ENCODE results near the gene MYO3A. TPM values are rescaled to one million over a fixed set of nuclear protein-coding genes. Genes with fewer than 3 reads are reported as not detected.

Gene MYO3A
- total and polyA plus RNA-seq, 8 donors = 0.21 to 3.9 (median 3.2) TPM

DNA sequence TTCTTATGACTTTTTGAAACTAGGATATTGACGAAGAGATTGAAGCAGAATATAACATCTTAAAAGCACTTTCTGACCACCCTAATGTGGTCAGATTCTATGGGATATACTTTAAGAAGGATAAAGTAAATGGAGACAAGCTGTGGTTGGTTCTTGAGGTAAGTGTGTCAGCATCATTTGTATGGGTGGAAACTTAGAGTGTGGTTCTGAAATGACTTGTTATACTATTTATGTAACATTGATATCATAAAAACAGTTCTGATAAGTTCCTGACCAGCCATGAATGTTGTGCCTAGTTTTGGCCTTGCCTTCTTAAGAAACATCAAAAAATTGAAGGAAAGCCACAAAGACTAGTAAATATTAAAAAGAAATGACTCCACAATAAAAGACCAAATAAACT, 20.8 kb downstream of the MYO3A start:
- Histone ChIP-seq H3K9me3 (peaks cover 0 to 5% of the 10 kb centered on the region in 2 donors), H3K27ac (no peak overlapping the region), H3K4me1 (no peaks in the 10 kb centered on the region), H3K27me3 (no peaks in the 10 kb centered on the region), H3K36me3 (no peaks in the 10 kb centered on the region), H3K4me3 (no peak overlapping the region)
- no peak for ATAC-seq
- no peak for DNase-seq
- TF ChIP-seq, protein P1, sequence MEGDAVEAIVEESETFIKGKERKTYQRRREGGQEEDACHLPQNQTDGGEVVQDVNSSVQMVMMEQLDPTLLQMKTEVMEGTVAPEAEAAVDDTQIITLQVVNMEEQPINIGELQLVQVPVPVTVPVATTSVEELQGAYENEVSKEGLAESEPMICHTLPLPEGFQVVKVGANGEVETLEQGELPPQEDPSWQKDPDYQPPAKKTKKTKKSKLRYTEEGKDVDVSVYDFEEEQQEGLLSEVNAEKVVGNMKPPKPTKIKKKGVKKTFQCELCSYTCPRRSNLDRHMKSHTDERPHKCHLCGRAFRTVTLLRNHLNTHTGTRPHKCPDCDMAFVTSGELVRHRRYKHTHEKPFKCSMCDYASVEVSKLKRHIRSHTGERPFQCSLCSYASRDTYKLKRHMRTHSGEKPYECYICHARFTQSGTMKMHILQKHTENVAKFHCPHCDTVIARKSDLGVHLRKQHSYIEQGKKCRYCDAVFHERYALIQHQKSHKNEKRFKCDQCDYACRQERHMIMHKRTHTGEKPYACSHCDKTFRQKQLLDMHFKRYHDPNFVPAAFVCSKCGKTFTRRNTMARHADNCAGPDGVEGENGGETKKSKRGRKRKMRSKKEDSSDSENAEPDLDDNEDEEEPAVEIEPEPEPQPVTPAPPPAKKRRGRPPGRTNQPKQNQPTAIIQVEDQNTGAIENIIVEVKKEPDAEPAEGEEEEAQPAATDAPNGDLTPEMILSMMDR (IDR thresholded peaks at IDR 0.05) = no peak
- intact Hi-C loops (cut with DNase I) = no loop called here

DNA sequence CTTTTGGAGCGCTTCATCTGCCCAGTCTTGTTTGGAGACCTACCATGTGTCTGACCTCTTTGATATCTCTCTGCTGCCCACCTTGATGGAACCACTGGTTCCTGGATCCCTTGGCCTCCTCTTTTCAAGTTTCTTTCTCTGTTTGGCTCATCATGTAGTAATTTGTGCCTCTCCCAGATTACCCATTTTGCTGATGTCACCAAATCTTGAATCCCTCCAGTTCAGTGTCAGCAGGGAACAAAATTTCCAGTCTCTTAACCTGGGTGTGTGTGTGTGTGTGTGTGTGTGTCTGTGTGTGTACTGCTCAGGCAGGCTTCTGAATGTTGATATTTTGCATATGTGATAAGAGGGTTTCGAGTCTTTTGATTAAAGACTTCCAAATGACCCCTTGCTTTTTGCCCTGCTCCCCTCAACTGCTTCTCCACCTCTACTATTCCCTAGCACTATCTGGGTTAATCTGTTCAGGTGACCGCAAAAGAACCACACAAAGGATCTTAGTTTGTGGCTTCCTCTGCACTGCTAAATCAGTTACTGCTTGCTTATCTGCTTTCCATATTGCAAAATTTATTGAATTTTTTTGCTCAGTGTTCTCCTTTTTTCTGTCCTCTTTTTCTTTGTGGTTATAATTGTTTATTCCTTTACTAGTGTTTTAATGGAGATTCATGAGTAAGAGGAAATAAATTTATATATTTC, 25.7 kb downstream of the MYO3A start:
- TF ChIP-seq, protein P1 (IDR thresholded peaks at IDR 0.05) = no peak
- H3K36me3 ChIP-seq = no peaks in the 10 kb centered on the region
- no peak overlapping the region for H3K4me3 ChIP-seq
- H3K27me3 ChIP-seq = no peaks in the 10 kb centered on the region
- H3K27ac ChIP-seq = no peak overlapping the region
- intact Hi-C loops (cut with DNase I) = loop anchor here in 1 of 2 donors (10.0 kb wide), 1 partner anchor 545 kb away; no protein-coding TSS in a partner anchor
- ATAC-seq (no peak), DNase-seq (no peak)
- H3K9me3 ChIP-seq = peaks cover 0 to 5% of the 10 kb centered on the region in 2 donors
- no peaks in the 10 kb centered on the region for H3K4me1 ChIP-seq

- Histone ChIP-seq H3K4me3 (no peak overlapping the region), H3K9me3 (no peaks in the 10 kb centered on the region), H3K27me3 (no peaks in the 10 kb centered on the region), H3K4me1 (no peaks in the 10 kb centered on the region), H3K36me3 (no peaks in the 10 kb centered on the region), H3K27ac (no peak overlapping the region)
- DNase-seq = no peak
- TF ChIP-seq, protein P1 (IDR thresholded peaks at IDR 0.05) = no peak
- no peak for ATAC-seq
- intact Hi-C loops (cut with DNase I) = loop anchor here in 1 of 2 donors (10.0 kb wide), 1 partner anchor 539 kb away; no protein-coding TSS in a partner anchor
Observed at GRCh38 chr10:25965584-25965983, 31.6 kb downstream of the MYO3A start.

DNA sequence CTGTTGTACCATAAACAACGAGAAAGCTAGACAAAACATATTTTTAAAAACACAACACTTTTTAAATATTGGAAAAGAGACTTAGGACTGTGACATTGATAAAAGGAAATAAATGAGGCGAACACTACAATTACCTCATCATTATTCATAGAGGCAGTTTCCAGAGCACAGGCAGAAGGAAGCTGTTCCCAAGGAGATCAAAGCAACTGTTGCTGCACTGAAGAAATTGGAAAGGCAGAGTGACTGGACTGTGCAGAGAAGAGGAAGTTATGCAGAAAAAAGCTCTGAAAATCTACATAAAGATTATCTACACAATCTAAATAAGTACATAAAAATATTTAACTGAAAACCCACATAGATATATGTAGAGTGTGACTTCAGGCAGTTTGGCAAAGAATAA, 32.8 kb downstream of the MYO3A start:
- Histone ChIP-seq H3K27me3 (no peaks in the 10 kb centered on the region), H3K27ac (no peak overlapping the region), H3K4me1 (no peaks in the 10 kb centered on the region), H3K36me3 (no peaks in the 10 kb centered on the region), H3K4me3 (no peak overlapping the region), H3K9me3 (no peaks in the 10 kb centered on the region)
- TF ChIP-seq, protein P1 (IDR thresholded peaks at IDR 0.05) = no peak
- DNase-seq (no peak), ATAC-seq (no peak)
- intact Hi-C loops (cut with DNase I) = loop anchor here in 1 of 2 donors (10.0 kb wide), 1 partner anchor 538 kb away; no protein-coding TSS in a partner anchor

DNA sequence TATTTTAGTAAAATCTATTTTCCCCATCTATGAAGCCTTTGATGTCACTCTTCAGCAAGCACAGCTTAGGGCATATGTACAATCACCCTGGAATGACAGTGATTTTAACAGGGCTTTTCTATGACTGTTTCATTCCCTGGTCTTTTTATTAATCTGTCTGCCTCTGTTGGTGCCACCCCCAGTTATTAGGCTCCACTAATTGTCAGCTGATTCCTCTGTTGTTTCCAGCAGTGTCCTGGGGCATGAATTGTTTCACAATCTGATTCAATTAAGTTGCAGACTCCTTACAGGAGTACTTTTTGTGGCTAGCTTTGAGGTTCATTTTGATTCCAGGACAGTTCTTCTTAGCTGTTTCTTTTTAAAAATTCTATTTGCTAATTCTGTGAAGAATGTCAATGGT, 38.6 kb downstream of the MYO3A start:
- H3K27ac ChIP-seq = no peak overlapping the region

More for the DNA sequence above, 38.6 kb downstream of the MYO3A start:
- DNase-seq = no peak
- Histone ChIP-seq H3K36me3 (no peaks in the 10 kb centered on the region), H3K27me3 (no peaks in the 10 kb centered on the region), H3K9me3 (no peaks in the 10 kb centered on the region), H3K4me1 (no peaks in the 10 kb centered on the region), H3K4me3 (no peak overlapping the region)
- no peak for ATAC-seq
- intact Hi-C loops (cut with DNase I) = no loop called here
- TF ChIP-seq, protein P1 (IDR thresholded peaks at IDR 0.05) = no peak

All from left lung (tissue), 10 donors.